Neural progenitor cell (in vitro differentiated cells): ENCODE data around the gene PPIL6. TPM values are rescaled to one million over a fixed set of nuclear protein-coding genes. Genes with fewer than 3 reads are reported as not detected.

Source experiments
- DNase-seq: peaks from one replicate; pipeline ENCODE4 v3.0.0-alpha.2; 2016; ENCODE audit warnings: low spot score
- H2AFZ ChIP-seq: fragments of 200-600 bp; sonication (generic); replicated peaks from 2 replicates; pipeline ENCODE4 v1.6.1; 2016; ENCODE audit warnings: antibody characterized with exemption
- H3F3A ChIP-seq: fragments of 200-600 bp; sonication (generic); 2 replicates; pipeline ENCODE4 v1.6.1; 2016; ENCODE audit warnings: antibody characterized with exemption, low read depth
- H3K27ac ChIP-seq: fragments of 200-600 bp; sonication (generic); 2 replicates; pipeline ENCODE4 v1.5.1; 2016; ENCODE audit warnings: mild to moderate bottlenecking
- H3K27me3 ChIP-seq: fragments of 200-600 bp; sonication (generic); 2 replicates; pipeline ENCODE4 v1.6.1; 2016; ENCODE audit warnings: mild to moderate bottlenecking, moderate library complexity
- H3K36me3 ChIP-seq: fragments of 200-600 bp; sonication (generic); 2 replicates; pipeline ENCODE4 v1.5.1; 2016
- H3K4me1 ChIP-seq: fragments of 200-600 bp; sonication (generic); 2 replicates; pipeline ENCODE4 v1.6.1; 2016; ENCODE audit warnings: mixed run types
- H3K4me2 ChIP-seq: fragments of 200-600 bp; sonication (generic); 2 replicates; pipeline ENCODE4 v1.6.1; 2016
- H3K4me3 ChIP-seq: fragments of 200-600 bp; sonication (generic); 2 replicates; pipeline ENCODE4 v1.5.1; 2016
- H3K79me2 ChIP-seq: fragments of 200-600 bp; sonication (generic); 2 replicates; pipeline ENCODE4 v1.6.1; 2016; ENCODE audit warnings: low read depth
- H3K9ac ChIP-seq: fragments of 200-600 bp; sonication (generic); 2 replicates; pipeline ENCODE4 v1.6.1; 2016
- H3K9me3 ChIP-seq: fragments of 200-600 bp; sonication (generic); 2 replicates; pipeline ENCODE4 v1.5.1; 2016; ENCODE audit warnings: low read depth
- H4K20me1 ChIP-seq: fragments of 200-600 bp; sonication (generic); 2 replicates; pipeline ENCODE4 v1.6.1; 2016; ENCODE audit warnings: low read depth
- H3K27ac Mint-ChIP-seq: 3 replicates; pipeline ENCODE4 v1.8.0; 2021; ENCODE audit warnings: mixed read lengths
- H3K27me3 Mint-ChIP-seq: 2 replicates; pipeline ENCODE4 v1.8.0; 2022; ENCODE audit warnings: low read depth, mild to moderate bottlenecking, inconsistent platforms, moderate library complexity, mixed read lengths; ENCODE audit not compliant: insufficient read depth
- H3K36me3 Mint-ChIP-seq: 3 replicates; pipeline ENCODE4 v1.8.0; 2021; ENCODE audit warnings: mixed read lengths
- H3K4me1 Mint-ChIP-seq: 3 replicates; pipeline ENCODE4 v1.8.0; 2021; ENCODE audit warnings: mixed read lengths
- H3K4me3 Mint-ChIP-seq: 3 replicates; pipeline ENCODE4 v1.8.0; 2021; ENCODE audit warnings: mild to moderate bottlenecking, moderate library complexity, mixed read lengths
- H3K9me3 Mint-ChIP-seq: 3 replicates; pipeline ENCODE4 v1.8.0; 2020; ENCODE audit warnings: mixed read lengths
- EZH2 ChIP-seq: fragments of 200-600 bp; sonication (generic); IDR thresholded peaks from 2 replicates; pipeline ENCODE4 v1.6.1; 2017; ENCODE audit warnings: antibody characterized with exemption, mild to moderate bottlenecking, moderate library complexity
- EZH2phosphoT487 ChIP-seq: fragments of 200-600 bp; sonication (generic); IDR thresholded peaks from 2 replicates; pipeline ENCODE4 v1.6.1; 2017; ENCODE audit warnings: antibody characterized with exemption
- total RNA-seq: library from RNA; depleted of rRNA; stranded (reverse); fragments of >200 nt; gene quantifications from 2 replicates; pipeline ENCODE4 v1.2.3, GENCODE V29; 2015; ENCODE audit warnings: low replicate concordance
- TF ChIP-seq, protein P1 (sequence below): fragments of 200-600 bp; sonication (generic); IDR thresholded peaks from 2 replicates; pipeline ENCODE4 v1.5.1; 2017; ENCODE audit warnings: antibody characterized with exemption, mild to moderate bottlenecking

Gene PPIL6
- total RNA-seq, 1 donor from 2014 or later, result 7.9 TPM

DNA sequence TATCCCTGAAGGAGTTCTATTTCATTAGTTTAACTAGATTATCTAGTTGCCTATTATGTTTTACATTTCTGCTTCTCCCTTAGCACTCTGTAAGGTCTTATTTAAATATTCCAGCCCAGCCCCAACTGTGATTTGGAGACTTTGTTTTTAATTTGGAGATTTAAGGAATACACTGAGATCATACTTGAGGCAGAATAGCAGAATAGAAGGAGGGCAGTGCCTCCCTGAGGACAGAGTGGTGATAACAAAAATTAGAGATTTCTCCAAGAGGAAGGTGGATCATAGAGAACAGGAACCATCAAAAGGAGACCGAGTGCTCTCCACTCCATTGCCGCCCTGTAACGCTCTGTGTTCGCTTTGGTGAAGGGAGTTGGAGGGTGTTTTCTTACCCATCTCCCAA is 43.4 kb downstream of the PPIL6 start:
- H3K27ac Mint-ChIP-seq, result no peak overlapping the region
- no peak overlapping the region for H2AFZ ChIP-seq
- H3K36me3 Mint-ChIP-seq, result peaks cover 1% of the 10 kb centered on the region

DNA sequence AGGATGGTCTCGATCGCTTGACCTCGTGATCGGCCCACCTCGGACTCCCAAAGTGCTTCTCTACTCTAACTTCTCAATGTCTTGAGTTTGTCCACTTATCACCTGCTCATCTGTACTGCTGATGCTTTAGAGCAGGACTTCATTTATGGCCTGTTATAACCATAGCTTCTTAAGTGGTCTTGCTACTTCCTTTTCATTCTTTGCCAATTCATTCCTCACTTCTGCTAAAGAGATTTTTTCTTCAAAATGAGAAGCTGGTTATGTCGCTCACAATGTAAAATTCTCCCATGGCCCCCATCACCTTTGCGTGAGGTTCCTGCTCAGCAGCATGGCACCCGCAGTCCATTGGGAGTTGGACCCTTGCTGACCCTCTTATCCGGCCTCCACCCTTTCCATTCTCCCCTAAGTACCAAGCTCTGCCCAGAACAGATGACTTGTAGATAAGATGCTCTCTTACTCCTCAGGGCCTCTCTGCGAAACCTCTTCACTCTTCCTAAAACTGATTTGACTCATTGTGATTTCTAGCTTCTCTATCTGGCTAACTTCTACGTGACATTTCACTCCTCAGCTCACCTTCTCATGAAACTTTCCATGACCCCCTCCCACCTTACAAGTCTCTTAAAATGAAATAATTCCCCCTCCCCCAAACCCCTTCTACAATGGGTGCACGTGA is 44.2 kb downstream of the PPIL6 start:
- Histone ChIP-seq H3F3A (no peaks in the 10 kb centered on the region), H3K4me2 (no peak overlapping the region), H3K9ac (no peak overlapping the region), H3K4me1 (no peaks in the 10 kb centered on the region), H3K4me3 (no peak overlapping the region), H3K9me3 (no peaks in the 10 kb centered on the region), H3K79me2 (no peaks in the 10 kb centered on the region), H2AFZ (no peak overlapping the region), H3K36me3 (no peaks in the 10 kb centered on the region), H3K27me3 (no peaks in the 10 kb centered on the region), H3K27ac (no peak overlapping the region), H4K20me1 (no peaks in the 10 kb centered on the region)
- no peak overlapping the region for H3K27ac Mint-ChIP-seq
- H3K4me1 Mint-ChIP-seq, result no peaks in the 10 kb centered on the region
- TF ChIP-seq, protein P1, sequence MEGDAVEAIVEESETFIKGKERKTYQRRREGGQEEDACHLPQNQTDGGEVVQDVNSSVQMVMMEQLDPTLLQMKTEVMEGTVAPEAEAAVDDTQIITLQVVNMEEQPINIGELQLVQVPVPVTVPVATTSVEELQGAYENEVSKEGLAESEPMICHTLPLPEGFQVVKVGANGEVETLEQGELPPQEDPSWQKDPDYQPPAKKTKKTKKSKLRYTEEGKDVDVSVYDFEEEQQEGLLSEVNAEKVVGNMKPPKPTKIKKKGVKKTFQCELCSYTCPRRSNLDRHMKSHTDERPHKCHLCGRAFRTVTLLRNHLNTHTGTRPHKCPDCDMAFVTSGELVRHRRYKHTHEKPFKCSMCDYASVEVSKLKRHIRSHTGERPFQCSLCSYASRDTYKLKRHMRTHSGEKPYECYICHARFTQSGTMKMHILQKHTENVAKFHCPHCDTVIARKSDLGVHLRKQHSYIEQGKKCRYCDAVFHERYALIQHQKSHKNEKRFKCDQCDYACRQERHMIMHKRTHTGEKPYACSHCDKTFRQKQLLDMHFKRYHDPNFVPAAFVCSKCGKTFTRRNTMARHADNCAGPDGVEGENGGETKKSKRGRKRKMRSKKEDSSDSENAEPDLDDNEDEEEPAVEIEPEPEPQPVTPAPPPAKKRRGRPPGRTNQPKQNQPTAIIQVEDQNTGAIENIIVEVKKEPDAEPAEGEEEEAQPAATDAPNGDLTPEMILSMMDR, result no peak
- no peak for TF ChIP-seq EZH2phosphoT487
- no peak for TF ChIP-seq EZH2
- peaks cover 1% of the 10 kb centered on the region for H3K36me3 Mint-ChIP-seq
- H3K27me3 Mint-ChIP-seq, result peaks cover 3% of the 10 kb centered on the region
- no peak overlapping the region for H3K4me3 Mint-ChIP-seq
- no peaks in the 10 kb centered on the region for H3K9me3 Mint-ChIP-seq
- no peak for DNase-seq

More for the DNA sequence above, 43.4 kb downstream of the PPIL6 start:
- H3K9me3 Mint-ChIP-seq, result no peaks in the 10 kb centered on the region
- no peak for DNase-seq
- H3K4me1 Mint-ChIP-seq, result no peaks in the 10 kb centered on the region
- no peaks in the 10 kb centered on the region for H3K79me2 ChIP-seq
- no peaks in the 10 kb centered on the region for H3K9me3 ChIP-seq
- no peak for TF ChIP-seq EZH2
- TF ChIP-seq, protein P1, result peak; percentile 33
- H3K4me3 ChIP-seq, result no peak overlapping the region
- no peaks in the 10 kb centered on the region for H3F3A ChIP-seq
- no peaks in the 10 kb centered on the region for H3K27me3 ChIP-seq
- H3K9ac ChIP-seq, result no peak overlapping the region
- H3K4me1 ChIP-seq, result peaks cover under 1% of the 10 kb centered on the region
- no peak overlapping the region for H3K4me3 Mint-ChIP-seq
- H3K27me3 Mint-ChIP-seq, result peaks cover 3% of the 10 kb centered on the region
- H3K27ac ChIP-seq, result no peak overlapping the region
- H3K36me3 ChIP-seq, result no peaks in the 10 kb centered on the region
- no peak overlapping the region for H3K4me2 ChIP-seq
- H4K20me1 ChIP-seq, result no peaks in the 10 kb centered on the region

DNA sequence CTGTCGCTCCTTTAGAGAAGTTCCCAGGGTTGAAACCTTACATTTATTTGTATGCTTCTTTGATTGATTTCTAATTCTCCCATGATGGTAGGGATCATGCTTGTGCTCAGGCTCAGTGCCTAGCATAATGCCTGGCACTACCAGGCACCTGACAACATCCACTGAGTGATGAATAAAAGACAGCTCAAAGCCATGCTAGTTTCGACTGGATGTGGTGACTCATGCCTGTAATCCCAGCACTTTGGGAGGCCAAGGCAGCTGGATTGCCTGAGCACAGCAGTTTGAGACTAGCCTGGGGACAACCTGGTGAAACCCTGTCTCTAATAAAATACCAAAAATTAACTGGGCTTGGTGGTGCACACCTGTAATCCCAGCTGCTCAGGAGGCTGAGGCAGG is 46.5 kb downstream of the PPIL6 start:
- Histone ChIP-seq H3K79me2 (no peaks in the 10 kb centered on the region), H3K9me3 (no peaks in the 10 kb centered on the region), H3F3A (no peaks in the 10 kb centered on the region), H3K4me3 (no peak overlapping the region), H3K36me3 (no peaks in the 10 kb centered on the region), H3K4me2 (no peak overlapping the region), H4K20me1 (no peaks in the 10 kb centered on the region), H3K27me3 (no peaks in the 10 kb centered on the region), H3K9ac (no peak overlapping the region), H2AFZ (no peak overlapping the region), H3K4me1 (no peaks in the 10 kb centered on the region), H3K27ac (no peak overlapping the region)
- no peaks in the 10 kb centered on the region for H3K4me1 Mint-ChIP-seq
- no peak overlapping the region for H3K4me3 Mint-ChIP-seq
- peaks cover 1% of the 10 kb centered on the region for H3K36me3 Mint-ChIP-seq
- no peak for DNase-seq
- H3K27ac Mint-ChIP-seq, result peak overlapping the region; percentile 15
- no peaks in the 10 kb centered on the region for H3K9me3 Mint-ChIP-seq
- peaks cover 3% of the 10 kb centered on the region for H3K27me3 Mint-ChIP-seq
- TF ChIP-seq EZH2phosphoT487 (no peak), EZH2 (no peak)
- TF ChIP-seq, protein P1, result no peak
